ENCODE measurements around the gene FABP3. TPM values are rescaled to one million over a fixed set of nuclear protein-coding genes. Genes with fewer than 3 reads are reported as not detected.

The FABP3 gene
- total and polyA plus RNA-seq, 10 of the 15 experiments (the other 5 are each of a cell fraction or from before 2014, with no cell fraction given): 0.36 to 1.2 (median 0.67) TPM; not detected in 2

DNA sequence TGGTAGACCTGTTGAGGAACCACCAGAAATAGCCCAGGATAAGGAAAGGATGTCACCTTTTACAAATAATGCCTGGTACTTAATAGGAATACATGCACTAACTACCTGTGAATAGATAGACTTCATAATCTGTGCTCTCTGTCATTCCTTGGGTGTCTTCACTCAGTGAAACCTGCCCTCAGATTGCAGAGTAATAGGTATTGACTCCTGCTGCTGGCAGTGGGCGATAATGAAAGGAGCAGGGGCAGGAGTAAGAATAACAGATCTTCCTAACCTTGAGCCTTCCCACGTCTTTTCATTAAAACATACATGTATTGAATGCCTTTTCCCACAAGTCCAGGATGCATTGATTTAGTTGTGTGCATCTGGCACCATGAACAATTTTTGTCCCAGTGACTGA is 16.4 kb downstream of the FABP3 start:
- H3K4me2 ChIP-seq (ENCODE audit: control insufficient read depth, insufficient read depth): no peak overlapping the region
- intact Hi-C loops (cut with micrococcal nuclease; ENCODE audit: unreplicated experiment): no loop called here
- WGBS (ENCODE audit: insufficient coverage, insufficient replicate concordance, low lambda C conversion rate, missing lambda C conversion rate): 90% methylated on average over 2 of the region's 2 CpGs
- ChIA-PET POLR2A (no interaction called here), CTCF (no interaction called here), RAD21 (ENCODE audit: unreplicated experiment) (no interaction called here), SMC1A (ENCODE audit: uncharacterized antibody, unreplicated experiment) (no interaction called here)
- in situ Hi-C loops (cut with MboI): no loop called here
- no TSS peak for BruUV-seq (replicated peaks)
- no peak overlapping the region for H2AFZ ChIP-seq (ENCODE audit: control insufficient read depth, low read depth, low read length)
- H3K9me3 ChIP-seq (replicated peaks; ENCODE audit: control insufficient read depth, insufficient read depth, low read length): no peaks in the 10 kb centered on the region
- no peaks in the 10 kb centered on the region for H3K27me3 ChIP-seq (replicated peaks in 1 of 2; ENCODE audit: control insufficient read depth in 2 of 2, insufficient read depth in 2 of 2, low read length in 1 of 2)
- no peak for DNase-seq (ENCODE audit: low read depth, low spot score)
- no peak for ATAC-seq
- no peak for FAIRE-seq
- no peaks in the 10 kb centered on the region for H3K4me1 ChIP-seq (ENCODE audit: control insufficient read depth, insufficient read depth, low read length)
- no peak overlapping the region for H3K4me3 ChIP-seq
- no peak overlapping the region for H3K9ac ChIP-seq (ENCODE audit: control insufficient read depth, insufficient read depth, low read length)
- peaks cover 0 to 3% of the 10 kb centered on the region in 2 experiments; a peak in 2 of 4 replicates for H3K36me3 ChIP-seq (ENCODE audit: control insufficient read depth in 2 of 2, insufficient read depth in 2 of 2, low read length in 1 of 2)
- no peak overlapping the region for H3K27ac ChIP-seq (ENCODE audit: control insufficient read depth, insufficient read depth)
- H4K20me1 ChIP-seq (ENCODE audit: control insufficient read depth, insufficient read depth): no peaks in the 10 kb centered on the region
- no peaks in the 10 kb centered on the region for H3K79me2 ChIP-seq (ENCODE audit: control insufficient read depth, insufficient read depth, low read length)
- TF ChIP-seq, protein P1, sequence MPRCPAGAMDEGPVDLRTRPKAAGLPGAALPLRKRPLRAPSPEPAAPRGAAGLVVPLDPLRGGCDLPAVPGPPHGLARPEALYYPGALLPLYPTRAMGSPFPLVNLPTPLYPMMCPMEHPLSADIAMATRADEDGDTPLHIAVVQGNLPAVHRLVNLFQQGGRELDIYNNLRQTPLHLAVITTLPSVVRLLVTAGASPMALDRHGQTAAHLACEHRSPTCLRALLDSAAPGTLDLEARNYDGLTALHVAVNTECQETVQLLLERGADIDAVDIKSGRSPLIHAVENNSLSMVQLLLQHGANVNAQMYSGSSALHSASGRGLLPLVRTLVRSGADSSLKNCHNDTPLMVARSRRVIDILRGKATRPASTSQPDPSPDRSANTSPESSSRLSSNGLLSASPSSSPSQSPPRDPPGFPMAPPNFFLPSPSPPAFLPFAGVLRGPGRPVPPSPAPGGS (IDR thresholded peaks at IDR 0.05; ENCODE audit: borderline replicate concordance, insufficient read depth, low read depth, low read length, poor library complexity, severe bottlenecking): no peak
- no peak for TF ChIP-seq EED (IDR thresholded peaks at IDR 0.05; ENCODE audit: low read depth)
- no peak for TF ChIP-seq ZZZ3 (IDR thresholded peaks at IDR 0.05; ENCODE audit: control insufficient read depth, insufficient read length, low read depth)
- no peak for TF ChIP-seq TCF3 (IDR thresholded peaks at IDR 0.05; ENCODE audit: borderline replicate concordance, insufficient read depth, low read depth, low read length)
- TF ChIP-seq SPI1 (IDR thresholded peaks at IDR 0.05; ENCODE audit: borderline replicate concordance, insufficient read depth, low read depth, low read length): no peak
- TF ChIP-seq HCFC1 (IDR thresholded peaks at IDR 0.05; ENCODE audit: low read length): no peak
- TF ChIP-seq MYB (IDR thresholded peaks at IDR 0.05; ENCODE audit: borderline replicate concordance, low read depth, low read length): no peak
- TF ChIP-seq, protein P2, sequence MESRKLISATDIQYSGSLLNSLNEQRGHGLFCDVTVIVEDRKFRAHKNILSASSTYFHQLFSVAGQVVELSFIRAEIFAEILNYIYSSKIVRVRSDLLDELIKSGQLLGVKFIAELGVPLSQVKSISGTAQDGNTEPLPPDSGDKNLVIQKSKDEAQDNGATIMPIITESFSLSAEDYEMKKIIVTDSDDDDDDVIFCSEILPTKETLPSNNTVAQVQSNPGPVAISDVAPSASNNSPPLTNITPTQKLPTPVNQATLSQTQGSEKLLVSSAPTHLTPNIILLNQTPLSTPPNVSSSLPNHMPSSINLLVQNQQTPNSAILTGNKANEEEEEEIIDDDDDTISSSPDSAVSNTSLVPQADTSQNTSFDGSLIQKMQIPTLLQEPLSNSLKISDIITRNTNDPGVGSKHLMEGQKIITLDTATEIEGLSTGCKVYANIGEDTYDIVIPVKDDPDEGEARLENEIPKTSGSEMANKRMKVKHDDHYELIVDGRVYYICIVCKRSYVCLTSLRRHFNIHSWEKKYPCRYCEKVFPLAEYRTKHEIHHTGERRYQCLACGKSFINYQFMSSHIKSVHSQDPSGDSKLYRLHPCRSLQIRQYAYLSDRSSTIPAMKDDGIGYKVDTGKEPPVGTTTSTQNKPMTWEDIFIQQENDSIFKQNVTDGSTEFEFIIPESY (IDR thresholded peaks at IDR 0.05): no peak
- TF ChIP-seq SMC3 (IDR thresholded peaks at IDR 0.05; ENCODE audit: borderline replicate concordance, low read length): no peak
- no peak for TF ChIP-seq SUZ12 (IDR thresholded peaks at IDR 0.05; ENCODE audit: unreplicated experiment)
- no peak for TF ChIP-seq DPF2 (IDR thresholded peaks at IDR 0.05)
- no peak for TF ChIP-seq ETV6 (conservative IDR thresholded peaks at IDR 0.05 in 1 of 2, IDR thresholded peaks at IDR 0.05 in 1 of 2; ENCODE audit: borderline replicate concordance in 1 of 2, low read depth in 1 of 2)
- no peak for TF ChIP-seq ZNF622 (IDR thresholded peaks at IDR 0.05)
- TF ChIP-seq ZNF207 (IDR thresholded peaks at IDR 0.05; ENCODE audit: borderline replicate concordance): no peak
- TF ChIP-seq SMAD5 (IDR thresholded peaks at IDR 0.05; ENCODE audit: low read depth): no peak

All from GM12878 (cell line).